PC-9 (cell line): ENCODE measurements around the gene ZNF431. TPM values are rescaled to one million over a fixed set of nuclear protein-coding genes. Genes with fewer than 3 reads are reported as not detected.

Experiments
- BruUV-seq: library from RNA; stranded (reverse); fragments of 400-500 nt; replicated peaks from 2 replicates; lab custom pipeline; 2021; lab: Mats Ljungman, UMichigan
- CTCF ChIA-PET: fragments of 300-600 bp; sonication (Branson Sonifier 250); formaldehyde crosslinking; loops from one replicate; lab custom pipeline; 2022; ENCODE audit warnings: antibody characterized with exemption; lab: Charles Lee
- POLR2A ChIA-PET: fragments of 300-600 bp; sonication (Branson Sonifier 250); formaldehyde crosslinking; loops from one replicate; lab custom pipeline; 2022; ENCODE audit warnings: antibody characterized with exemption; ENCODE audit not compliant: unreplicated experiment; lab: Charles Lee
- DNase-seq, 2 experiments: peaks; one replicate each; pipeline versions ENCODE4 v3.0.0 to v3.0.0-alpha.2; 2015 to 2022; ENCODE audit warnings: mixed read lengths in 1 of 2
- H2AFZ ChIP-seq: fragments of 200-600 bp; sonication (generic); 2 replicates; pipeline ENCODE4 v1.8.1; 2017; ENCODE audit warnings: antibody characterized with exemption
- H3F3A ChIP-seq: fragments of 200-600 bp; sonication (generic); 2 replicates; pipeline ENCODE4 v1.8.1; 2017; ENCODE audit warnings: antibody characterized with exemption, mild to moderate bottlenecking, low read depth; ENCODE audit not compliant: insufficient read depth
- H3K27ac ChIP-seq: fragments of 200-600 bp; sonication (generic); 2 replicates; pipeline ENCODE4 v1.6.1; 2016; ENCODE audit warnings: mixed run types
- H3K27me3 ChIP-seq: fragments of 200-600 bp; sonication (generic); 2 replicates; pipeline ENCODE4 v1.6.1; 2016; ENCODE audit warnings: low read depth, mixed run types; ENCODE audit not compliant: insufficient read depth
- H3K36me3 ChIP-seq: fragments of 200-600 bp; sonication (generic); 2 replicates; pipeline ENCODE4 v1.6.1; 2016; ENCODE audit warnings: low read depth, mixed run types
- H3K4me1 ChIP-seq: fragments of 200-600 bp; sonication (generic); replicated peaks from 2 replicates; pipeline ENCODE4 v1.6.1; 2016; ENCODE audit warnings: mixed run types; ENCODE audit not compliant: insufficient read depth
- H3K4me2 ChIP-seq: fragments of 200-600 bp; sonication (generic); 2 replicates; pipeline ENCODE4 v1.6.1; 2017; ENCODE audit warnings: mixed run types
- H3K4me3 ChIP-seq: fragments of 200-600 bp; sonication (generic); 2 replicates; pipeline ENCODE4 v1.6.1; 2016; ENCODE audit warnings: mixed run types
- H3K79me2 ChIP-seq: fragments of 200-600 bp; sonication (generic); 2 replicates; pipeline ENCODE4 v1.6.1; 2017; ENCODE audit warnings: low read depth, mixed run types
- H3K9me2 ChIP-seq: fragments of 200-600 bp; sonication (generic); 2 replicates; pipeline ENCODE4 v1.8.1; 2017; ENCODE audit warnings: mild to moderate bottlenecking; ENCODE audit not compliant: insufficient read depth
- H3K9me3 ChIP-seq: fragments of 200-600 bp; sonication (generic); 2 replicates; pipeline ENCODE4 v1.8.1; 2016; ENCODE audit warnings: low read depth; ENCODE audit not compliant: insufficient read depth
- H4K20me1 ChIP-seq: fragments of 200-600 bp; sonication (generic); 2 replicates; pipeline ENCODE4 v1.8.1; 2017; ENCODE audit not compliant: insufficient read depth
- CTCF ChIP-seq: fragments of 200-600 bp; sonication (generic); conservative IDR thresholded peaks from 2 replicates; pipeline ENCODE4 v1.6.1; 2017; ENCODE audit warnings: mixed run types, antibody characterized with exemption, mild to moderate bottlenecking, moderate library complexity
- EZH2 ChIP-seq: fragments of 200-600 bp; sonication (generic); IDR thresholded peaks from 2 replicates; pipeline ENCODE4 v1.8.0; 2017; ENCODE audit warnings: antibody characterized with exemption, low read depth
- intact Hi-C: fragments of 100-400 bp; cut with micrococcal nuclease; formaldehyde crosslinking; loops from one replicate; pipeline ENCODE4 v1.10.0; 2022; ENCODE audit not compliant: unreplicated experiment
- total RNA-seq: library from RNA; stranded (reverse); gene quantifications from 2 replicates; pipeline ENCODE4 v1.2.3, GENCODE V29; 2021

Gene ZNF431
- total RNA-seq, 1 experiment from 2014 or later, result 19.0 TPM

GRCh38 chr19:21128901-21129698 is 12.7 kb upstream of the ZNF431 start:
- TF ChIP-seq EZH2 (no peak), CTCF (no peak)
- POLR2A ChIA-PET, result no interaction called here
- no peak overlapping the region for H2AFZ ChIP-seq
- no peaks in the 10 kb centered on the region for H3K9me2 ChIP-seq
- no peaks in the 10 kb centered on the region for H3F3A ChIP-seq
- H4K20me1 ChIP-seq, result no peaks in the 10 kb centered on the region
- no peak overlapping the region for H3K4me2 ChIP-seq
- BruUV-seq, result no TSS peak
- no peak overlapping the region for H3K27ac ChIP-seq
- intact Hi-C loops, result no loop called here
- H3K36me3 ChIP-seq, result no peaks in the 10 kb centered on the region
- H3K4me3 ChIP-seq, result no peak overlapping the region
- DNase-seq, result no peak
- H3K9me3 ChIP-seq, result no peaks in the 10 kb centered on the region
- CTCF ChIA-PET, result no interaction called here
- H3K79me2 ChIP-seq, result no peaks in the 10 kb centered on the region
- peaks cover 8% of the 10 kb centered on the region; the same call in 1 of the 2 replicates for H3K4me1 ChIP-seq
- no peaks in the 10 kb centered on the region for H3K27me3 ChIP-seq

GRCh38 chr19:21130097-21130775 is 11.6 kb upstream of the ZNF431 start:
- H3K27ac ChIP-seq, result no peak overlapping the region
- H3K4me1 ChIP-seq, result peaks cover 8% of the 10 kb centered on the region; the same call in 1 of the 2 replicates
- POLR2A ChIA-PET, result interaction anchor here (0.6 to 0.7 kb wide), 3 partner anchors 12 to 244 kb away, joined by 3 to 4 read pairs (median 4); partner anchors contain the start of genes ZNF431 and ZNF714
- H3K4me3 ChIP-seq, result no peak overlapping the region
- TF ChIP-seq CTCF (no peak), EZH2 (no peak)
- H3K27me3 ChIP-seq, result no peaks in the 10 kb centered on the region
- no peaks in the 10 kb centered on the region for H3K36me3 ChIP-seq
- H3K79me2 ChIP-seq, result no peaks in the 10 kb centered on the region
- H4K20me1 ChIP-seq, result no peaks in the 10 kb centered on the region
- no peaks in the 10 kb centered on the region for H3F3A ChIP-seq
- CTCF ChIA-PET, result no interaction called here
- DNase-seq, result peak; percentile 21 to 70
- peaks cover under 1% of the 10 kb centered on the region; the same call in 1 of the 2 replicates for H3K9me3 ChIP-seq
- no peaks in the 10 kb centered on the region for H3K9me2 ChIP-seq
- peak overlapping the region; percentile 14; the same call in 1 of the 2 replicates for H3K4me2 ChIP-seq
- intact Hi-C loops, result no loop called here
- no peak overlapping the region for H2AFZ ChIP-seq
- no TSS peak for BruUV-seq

- POLR2A ChIA-PET, result no interaction called here
- intact Hi-C loops, result no loop called here
- H3K27me3 ChIP-seq, result no peaks in the 10 kb centered on the region
- H3F3A ChIP-seq, result no peaks in the 10 kb centered on the region
- TF ChIP-seq EZH2 (no peak), CTCF (no peak)
- CTCF ChIA-PET, result interaction anchor here (0.7 kb wide), 1 partner anchor 72 kb away, joined by 6 read pairs; no protein-coding TSS in a partner anchor
- BruUV-seq, result no TSS peak
- no peak overlapping the region for H3K4me3 ChIP-seq
- H3K27ac ChIP-seq, result no peak overlapping the region
- peak in 1 of 2 experiments; percentile 8 for DNase-seq
- H3K9me3 ChIP-seq, result peaks cover 4% of the 10 kb centered on the region; the same call in 1 of the 2 replicates
- H3K4me2 ChIP-seq, result no peak overlapping the region
- H3K36me3 ChIP-seq, result no peaks in the 10 kb centered on the region
- H4K20me1 ChIP-seq, result no peaks in the 10 kb centered on the region
- no peak overlapping the region for H2AFZ ChIP-seq
- no peaks in the 10 kb centered on the region for H3K79me2 ChIP-seq
- no peaks in the 10 kb centered on the region for H3K9me2 ChIP-seq
- peaks cover 8% of the 10 kb centered on the region; the same call in 1 of the 2 replicates for H3K4me1 ChIP-seq
Observed at GRCh38 chr19:21133633-21134032, 8.2 kb upstream of the ZNF431 start.
